ENCODE results near the gene ZNF91. TPM values are rescaled to one million over a fixed set of nuclear protein-coding genes. Genes with fewer than 3 reads are reported as not detected.
"Not testable (repeated sequence)": the region's sequence is repeated elsewhere in the genome, so short reads cannot be mapped to it uniquely, and the experiment has no call there.

Gene ZNF91
- total and polyA plus RNA-seq, 10 of the 15 experiments (the other 5 are each of a cell fraction or from before 2014, with no cell fraction given): 4.6 to 31.1 (median 11.3) TPM

DNA sequence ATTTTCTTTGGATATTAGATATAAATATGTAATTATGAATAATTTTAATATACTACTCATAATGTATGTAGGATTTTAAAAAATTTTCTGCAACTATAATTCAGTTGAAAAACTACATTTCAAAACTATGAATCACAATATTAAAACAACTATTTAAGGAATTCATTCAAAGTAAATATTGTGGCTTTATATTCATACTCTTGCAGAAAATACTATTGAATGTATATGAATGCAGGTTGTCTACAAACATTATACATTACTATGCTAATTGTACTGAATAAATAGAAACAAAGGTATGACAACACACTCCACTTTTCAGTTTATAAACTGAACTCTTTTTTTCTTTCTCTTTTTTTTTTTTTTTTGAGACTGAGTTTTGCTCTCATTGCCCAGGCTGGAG, 14.2 kb downstream of the ZNF91 start (continued):
- TF ChIP-seq, protein P1, sequence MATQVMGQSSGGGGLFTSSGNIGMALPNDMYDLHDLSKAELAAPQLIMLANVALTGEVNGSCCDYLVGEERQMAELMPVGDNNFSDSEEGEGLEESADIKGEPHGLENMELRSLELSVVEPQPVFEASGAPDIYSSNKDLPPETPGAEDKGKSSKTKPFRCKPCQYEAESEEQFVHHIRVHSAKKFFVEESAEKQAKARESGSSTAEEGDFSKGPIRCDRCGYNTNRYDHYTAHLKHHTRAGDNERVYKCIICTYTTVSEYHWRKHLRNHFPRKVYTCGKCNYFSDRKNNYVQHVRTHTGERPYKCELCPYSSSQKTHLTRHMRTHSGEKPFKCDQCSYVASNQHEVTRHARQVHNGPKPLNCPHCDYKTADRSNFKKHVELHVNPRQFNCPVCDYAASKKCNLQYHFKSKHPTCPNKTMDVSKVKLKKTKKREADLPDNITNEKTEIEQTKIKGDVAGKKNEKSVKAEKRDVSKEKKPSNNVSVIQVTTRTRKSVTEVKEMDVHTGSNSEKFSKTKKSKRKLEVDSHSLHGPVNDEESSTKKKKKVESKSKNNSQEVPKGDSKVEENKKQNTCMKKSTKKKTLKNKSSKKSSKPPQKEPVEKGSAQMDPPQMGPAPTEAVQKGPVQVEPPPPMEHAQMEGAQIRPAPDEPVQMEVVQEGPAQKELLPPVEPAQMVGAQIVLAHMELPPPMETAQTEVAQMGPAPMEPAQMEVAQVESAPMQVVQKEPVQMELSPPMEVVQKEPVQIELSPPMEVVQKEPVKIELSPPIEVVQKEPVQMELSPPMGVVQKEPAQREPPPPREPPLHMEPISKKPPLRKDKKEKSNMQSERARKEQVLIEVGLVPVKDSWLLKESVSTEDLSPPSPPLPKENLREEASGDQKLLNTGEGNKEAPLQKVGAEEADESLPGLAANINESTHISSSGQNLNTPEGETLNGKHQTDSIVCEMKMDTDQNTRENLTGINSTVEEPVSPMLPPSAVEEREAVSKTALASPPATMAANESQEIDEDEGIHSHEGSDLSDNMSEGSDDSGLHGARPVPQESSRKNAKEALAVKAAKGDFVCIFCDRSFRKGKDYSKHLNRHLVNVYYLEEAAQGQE (IDR thresholded peaks at IDR 0.05; ENCODE audit: low read depth, low read length): no peak
- TF ChIP-seq MTA3 (IDR thresholded peaks at IDR 0.05; ENCODE audit: borderline replicate concordance, low read length) (no peak), BRCA1 (IDR thresholded peaks at IDR 0.05; ENCODE audit: low read depth, low read length) (no peak)

DNA sequence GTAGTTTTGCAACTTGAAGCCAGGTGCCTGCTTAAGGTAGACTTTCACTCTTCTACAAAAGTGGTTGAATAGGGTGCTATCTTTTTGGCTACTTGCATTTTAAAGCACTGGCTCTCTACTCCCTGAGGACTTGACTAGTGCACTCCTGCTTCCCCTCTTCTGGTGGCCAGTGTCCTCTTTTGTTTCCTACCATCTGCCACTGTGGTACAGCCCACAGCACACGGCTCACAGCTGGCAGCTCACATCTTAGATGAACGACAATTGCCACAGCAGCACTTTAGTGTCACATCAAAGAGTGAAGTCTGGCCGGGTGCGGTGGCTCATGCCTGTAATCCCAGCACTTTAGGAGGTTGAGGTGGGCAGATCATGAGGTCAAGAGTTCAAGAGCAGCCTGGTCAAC, 15.6 kb downstream of the ZNF91 start:
- Histone ChIP-seq H3K9me3 (replicated peaks; ENCODE audit: control insufficient read depth, insufficient read depth, low read length) (peaks cover 33% of the 10 kb centered on the region), H3K36me3 (ENCODE audit: control insufficient read depth in 2 of 2, insufficient read depth in 2 of 2, low read length in 1 of 2) (peaks cover 0 to 12% of the 10 kb centered on the region in 2 experiments; a peak in 2 of 4 replicates)
- BruUV-seq (replicated peaks); DNase-seq (ENCODE audit: low read depth, low spot score); H4K20me1 ChIP-seq (ENCODE audit: control insufficient read depth, insufficient read depth); H3K9ac ChIP-seq (ENCODE audit: control insufficient read depth, insufficient read depth, low read length); H3K4me3 ChIP-seq; RAD21 ChIA-PET (ENCODE audit: unreplicated experiment); H3K4me2 ChIP-seq (ENCODE audit: control insufficient read depth, insufficient read depth); H3K4me1 ChIP-seq (ENCODE audit: control insufficient read depth, insufficient read depth, low read length); H3K27ac ChIP-seq (ENCODE audit: control insufficient read depth, insufficient read depth); intact Hi-C loops (cut with micrococcal nuclease; ENCODE audit: unreplicated experiment); SMC1A ChIA-PET (ENCODE audit: uncharacterized antibody, unreplicated experiment); H2AFZ ChIP-seq (ENCODE audit: control insufficient read depth, low read depth, low read length); FAIRE-seq; H3K79me2 ChIP-seq (ENCODE audit: control insufficient read depth, insufficient read depth, low read length); ATAC-seq; H3K27me3 ChIP-seq (replicated peaks in 1 of 2; ENCODE audit: control insufficient read depth in 2 of 2, insufficient read depth in 2 of 2, low read length in 1 of 2): not testable (repeated sequence)
- POLR2A ChIA-PET: interaction anchor here (0.6 kb wide), 1 partner anchor 11 kb away, joined by 6 read pairs; no protein-coding TSS in a partner anchor
- CTCF ChIA-PET: interaction anchor here (0.6 kb wide), 1 partner anchor 44 kb away, joined by 3 read pairs; no protein-coding TSS in a partner anchor
- WGBS (ENCODE audit: insufficient coverage, insufficient replicate concordance, low lambda C conversion rate, missing lambda C conversion rate): 81% methylated on average over 4 of the region's 4 CpGs
- in situ Hi-C loops (cut with MboI): loop anchor here (5.0 kb wide), 1 partner anchor 418 kb away; no protein-coding TSS in a partner anchor
